H1 (cell line): ENCODE results near the gene KATNA1. TPM values are rescaled to one million over a fixed set of nuclear protein-coding genes. Genes with fewer than 3 reads are reported as not detected.

Experiments used
- ASH2L ChIP-seq: fragments of 200-600, 300-600 bp; sonication (generic); IDR thresholded peaks from one replicate; pipeline ENCODE4 v1.7.1; 2017; ENCODE audit warnings: low read length
- BCL11A ChIP-seq, 2 experiments: IDR thresholded peaks; one replicate each; pipeline ENCODE4 v1.6.1; 2011; ENCODE audit warnings: low read depth in 2 of 2, low read length in 2 of 2, mild to moderate bottlenecking in 2 of 2
- BRCA1 ChIP-seq: IDR thresholded peaks from 2 replicates; pipeline ENCODE4 v1.6.1; 2012; ENCODE audit warnings: low read depth, low read length, improper control_type of control experiment
- CBX5 ChIP-seq: fragments of 300-800, 300-1000 bp; sonication (generic); IDR thresholded peaks from 2 replicates; pipeline ENCODE4 v1.7.1; 2016; ENCODE audit warnings: antibody characterized with exemption, low read length, low read depth
- CBX8 ChIP-seq: fragments of 300-800, 300-1000 bp; sonication (generic); IDR thresholded peaks from 2 replicates; pipeline ENCODE4 v1.7.1; 2016; ENCODE audit warnings: low read depth, low read length, borderline replicate concordance
- CEBPB ChIP-seq: IDR thresholded peaks from 2 replicates; pipeline ENCODE4 v1.6.1; 2012; ENCODE audit warnings: low read depth, low read length
- EP300 ChIP-seq, 2 experiments: IDR thresholded peaks; 1 replicate in 1 of 2; 2 replicates in 1 of 2; pipeline ENCODE4 v1.6.1; 2011 to 2012; ENCODE audit warnings: low read depth in 2 of 2, low read length in 2 of 2, mild to moderate bottlenecking in 2 of 2, borderline replicate concordance in 1 of 2, inconsistent platforms in 1 of 2, moderate library complexity in 1 of 2
- GTF2F1 ChIP-seq: IDR thresholded peaks from 2 replicates; pipeline ENCODE4 v1.6.1; 2012; ENCODE audit warnings: low read depth, low read length, improper control_type of control experiment, borderline replicate concordance
- HDAC2 ChIP-seq, 2 experiments: fragments of 300-600 bp in 1 of 2; sonication (generic) in 1 of 2; IDR thresholded peaks; 2 replicates each; pipeline ENCODE4 v1.6.1; 2011 to 2012; ENCODE audit warnings: low read depth in 2 of 2, low read length in 2 of 2, mild to moderate bottlenecking in 2 of 2, moderate library complexity in 2 of 2, borderline replicate concordance in 1 of 2, inconsistent platforms in 1 of 2
- HDAC6 ChIP-seq: IDR thresholded peaks from one replicate; pipeline ENCODE4 v1.7.1; 2012; ENCODE audit warnings: low read depth, mild to moderate bottlenecking, inconsistent platforms, low read length, moderate library complexity
- KDM1A ChIP-seq: fragments of 200-600, 300-600 bp; sonication (generic); IDR thresholded peaks from 2 replicates; pipeline ENCODE4 v1.7.1; 2016; ENCODE audit warnings: mild to moderate bottlenecking, low read length, borderline replicate concordance
- KDM4A ChIP-seq: IDR thresholded peaks from one replicate; pipeline ENCODE4 v1.7.1; 2012; ENCODE audit warnings: low read depth, mild to moderate bottlenecking, moderate library complexity, low read length, inconsistent platforms; ENCODE audit not compliant: severe bottlenecking
- KDM5A ChIP-seq: fragments of 200-600 bp; IDR thresholded peaks from 2 replicates; pipeline ENCODE4 v1.7.1; 2012; ENCODE audit warnings: mild to moderate bottlenecking, low read length, inconsistent platforms, mixed read lengths
- NRF1 ChIP-seq: IDR thresholded peaks from 2 replicates; pipeline ENCODE4 v1.6.1; 2011; ENCODE audit warnings: mild to moderate bottlenecking, low read depth, low read length, improper control_type of control experiment
- POLR2A ChIP-seq, 2 experiments: IDR thresholded peaks; 1 replicate in 1 of 2; 2 replicates in 1 of 2; pipeline ENCODE4 v1.6.1; 2011; ENCODE audit warnings: low read depth in 2 of 2, low read length in 2 of 2, mild to moderate bottlenecking in 2 of 2; ENCODE audit errors: control extremely low read depth in 1 of 2
- POU5F1 ChIP-seq: IDR thresholded peaks from 2 replicates; pipeline ENCODE4 v1.6.1; 2011; ENCODE audit warnings: low read depth, mild to moderate bottlenecking, low read length, moderate library complexity
- RFX5 ChIP-seq: IDR thresholded peaks from 2 replicates; pipeline ENCODE4 v1.6.1; 2011; ENCODE audit warnings: low read depth, low read length, improper control_type of control experiment, borderline replicate concordance
- SAP30 ChIP-seq: fragments of 300-600 bp; sonication (generic); IDR thresholded peaks from 2 replicates; pipeline ENCODE4 v1.7.1; 2012; ENCODE audit warnings: low read length, moderate library complexity, mild to moderate bottlenecking, inconsistent platforms; ENCODE audit not compliant: insufficient read depth, insufficient replicate concordance
- TAF7 ChIP-seq: optimal IDR thresholded peaks from 2 replicates; pipeline ENCODE3; 2011; ENCODE audit warnings: low read depth, mild to moderate bottlenecking, inconsistent platforms, low read length, moderate library complexity, borderline replicate concordance
- ZNF274 ChIP-seq: IDR thresholded peaks from 2 replicates; pipeline ENCODE4 v1.7.0; 2012; ENCODE audit warnings: low read length, borderline replicate concordance; ENCODE audit errors: extremely low read depth
- polyA plus RNA-seq, 7 experiments: library from polyadenylated mRNA; depleted of rRNA in 3 of 7; stranded (reverse) in 5 of 7; unstranded in 2 of 7; fragments of >200 nt in 5 of 7; fragments of 200-250 nt in 2 of 7; gene quantifications; 1 replicate in 5 of 7; 2 replicates in 1 of 7; 4 replicates in 1 of 7; pipeline versions ENCODE4 v1.2.1 to v1.2.3, GENCODE V29; 2011 to 2013; ENCODE audit warnings: missing spikeins in 2 of 7, mixed read lengths in 2 of 7
- total RNA-seq: library from RNA; stranded (reverse); fragmentation: NEBNext Ultra II Directional; extraction: Animal tissue kit (Norgen Biotek cat#: 25700); gene quantifications from 2 replicates; pipeline ENCODE4 v1.2.1, GENCODE V29; 2021
- TF ChIP-seq, protein P1 (sequence below): IDR thresholded peaks from 2 replicates; pipeline ENCODE4 v1.6.1; 2012; ENCODE audit warnings: low read length, inconsistent platforms

KATNA1 gene
- total and polyA plus RNA-seq, 2 of the 8 experiments (the other 6 are each of a cell fraction or from before 2014, with no cell fraction given), result 7.6 to 20.3 TPM

DNA sequence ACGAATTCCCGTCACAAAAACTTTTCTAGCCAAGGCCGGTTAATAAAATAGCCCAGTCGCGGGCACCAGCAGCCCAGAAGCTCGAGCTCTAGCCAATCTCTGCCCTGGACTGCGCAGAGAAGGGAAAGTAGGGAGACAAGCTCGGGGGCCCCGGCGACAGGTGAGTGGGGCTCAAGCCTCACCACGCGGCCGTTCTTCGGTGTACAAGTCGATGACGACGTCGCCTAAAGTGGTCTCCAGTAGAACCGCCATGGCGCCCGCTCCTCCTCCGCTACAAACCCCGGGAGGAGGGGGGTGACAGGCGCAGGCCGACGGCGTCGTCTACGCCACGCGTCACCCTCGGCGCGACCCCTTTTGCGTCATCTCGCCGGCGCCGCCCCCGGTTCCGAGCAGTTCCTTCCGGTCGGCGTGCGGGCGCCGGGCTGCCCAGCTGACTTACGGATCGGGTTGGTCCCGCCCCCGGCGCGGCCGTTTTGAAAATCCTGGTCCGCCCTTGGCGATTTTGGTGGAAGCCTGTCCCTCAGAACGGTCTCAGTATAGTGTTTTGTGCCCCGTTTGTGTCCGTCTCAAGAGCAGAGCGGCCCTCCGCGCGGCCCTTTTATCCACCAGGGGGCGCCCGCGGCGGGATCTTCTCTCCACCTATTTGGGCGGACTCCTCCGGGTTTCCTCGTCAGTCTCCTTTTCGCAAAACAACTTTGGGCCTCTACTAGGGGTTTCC, 102.6 kb downstream of the KATNA1 start, which contains the start of gene PPIL4 (continued):
- TF ChIP-seq HDAC2 (IDR thresholded peaks at IDR 0.05; ENCODE audit: borderline replicate concordance in 1 of 2, low read depth in 2 of 2, low read length in 2 of 2) (no peak; a peak in 1 of 4 replicates), RFX5 (no peak), CEBPB (no peak), CBX8 (no peak), ASH2L (peak; percentile 96), ZNF274 (no peak), NRF1 (no peak), KDM1A (no peak), TAF7 (peak; percentile 77), KDM4A (peak; percentile 100), HDAC6 (no peak), BCL11A (IDR thresholded peaks at IDR 0.05; ENCODE audit: low read depth in 2 of 2, low read length in 2 of 2) (no peak), EP300 (IDR thresholded peaks at IDR 0.05; ENCODE audit: borderline replicate concordance in 1 of 2, low read depth in 2 of 2, low read length in 2 of 2) (0 out of 3 replicates have a peak, but pooled peaks of 1 of the 2 experiments have one; percentile 18), GTF2F1 (peak; percentile 35; the same call in 1 of the 2 replicates), POU5F1 (no peak), SAP30 (no peak), CBX5 (no peak), KDM5A (peak; percentile 97), POLR2A (IDR thresholded peaks at IDR 0.05; ENCODE audit: control extremely low read depth in 1 of 2, low read depth in 2 of 2, low read length in 2 of 2) (peak; percentile 59 to 95), BRCA1 (peak; percentile 67; the same call in 1 of the 2 replicates)
- TF ChIP-seq, protein P1, sequence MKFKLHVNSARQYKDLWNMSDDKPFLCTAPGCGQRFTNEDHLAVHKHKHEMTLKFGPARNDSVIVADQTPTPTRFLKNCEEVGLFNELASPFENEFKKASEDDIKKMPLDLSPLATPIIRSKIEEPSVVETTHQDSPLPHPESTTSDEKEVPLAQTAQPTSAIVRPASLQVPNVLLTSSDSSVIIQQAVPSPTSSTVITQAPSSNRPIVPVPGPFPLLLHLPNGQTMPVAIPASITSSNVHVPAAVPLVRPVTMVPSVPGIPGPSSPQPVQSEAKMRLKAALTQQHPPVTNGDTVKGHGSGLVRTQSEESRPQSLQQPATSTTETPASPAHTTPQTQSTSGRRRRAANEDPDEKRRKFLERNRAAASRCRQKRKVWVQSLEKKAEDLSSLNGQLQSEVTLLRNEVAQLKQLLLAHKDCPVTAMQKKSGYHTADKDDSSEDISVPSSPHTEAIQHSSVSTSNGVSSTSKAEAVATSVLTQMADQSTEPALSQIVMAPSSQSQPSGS, result no peak
